Measurements from ENCODE around the gene CD69.

DNA sequence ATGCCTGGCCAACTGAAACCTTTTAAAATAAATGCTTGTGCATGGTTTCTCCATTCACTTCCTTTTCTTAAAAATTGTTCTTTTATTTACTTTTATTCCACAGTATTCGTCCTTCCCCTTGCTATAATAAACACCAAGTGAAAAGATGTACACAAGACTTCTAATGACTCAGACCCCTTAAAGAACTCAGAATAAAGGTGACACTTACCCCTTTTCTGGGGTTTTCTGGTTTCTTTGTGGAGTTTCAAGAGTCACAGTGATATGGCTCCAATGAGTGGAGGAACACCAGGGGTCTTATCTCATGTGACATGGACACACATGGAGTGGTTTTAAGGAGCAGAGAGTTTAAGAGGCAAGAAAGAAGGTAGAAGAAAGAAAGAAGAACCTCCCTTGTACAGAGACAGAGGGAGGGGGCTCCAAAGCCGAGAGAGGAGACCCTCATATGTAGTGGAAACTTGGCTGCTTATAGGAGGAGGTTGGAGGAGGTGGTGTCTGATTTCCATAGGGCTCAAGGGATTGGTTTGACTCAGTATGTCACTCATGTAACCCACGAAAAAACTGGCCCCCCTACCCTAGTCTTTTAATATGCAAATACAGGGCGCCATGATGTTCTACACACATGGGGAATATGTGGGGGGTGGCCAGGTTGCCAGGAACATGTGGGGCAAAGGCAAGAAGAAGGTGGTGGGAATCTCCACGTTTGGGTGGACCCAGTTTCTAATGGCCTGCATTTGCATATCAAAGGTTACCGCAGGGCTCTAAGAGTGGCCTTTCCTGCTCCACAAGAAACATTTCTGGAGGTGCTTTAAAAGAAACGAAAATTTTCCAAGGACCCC, 22.1 kb upstream of the CD69 start:
- TF ChIP-seq, protein P1, sequence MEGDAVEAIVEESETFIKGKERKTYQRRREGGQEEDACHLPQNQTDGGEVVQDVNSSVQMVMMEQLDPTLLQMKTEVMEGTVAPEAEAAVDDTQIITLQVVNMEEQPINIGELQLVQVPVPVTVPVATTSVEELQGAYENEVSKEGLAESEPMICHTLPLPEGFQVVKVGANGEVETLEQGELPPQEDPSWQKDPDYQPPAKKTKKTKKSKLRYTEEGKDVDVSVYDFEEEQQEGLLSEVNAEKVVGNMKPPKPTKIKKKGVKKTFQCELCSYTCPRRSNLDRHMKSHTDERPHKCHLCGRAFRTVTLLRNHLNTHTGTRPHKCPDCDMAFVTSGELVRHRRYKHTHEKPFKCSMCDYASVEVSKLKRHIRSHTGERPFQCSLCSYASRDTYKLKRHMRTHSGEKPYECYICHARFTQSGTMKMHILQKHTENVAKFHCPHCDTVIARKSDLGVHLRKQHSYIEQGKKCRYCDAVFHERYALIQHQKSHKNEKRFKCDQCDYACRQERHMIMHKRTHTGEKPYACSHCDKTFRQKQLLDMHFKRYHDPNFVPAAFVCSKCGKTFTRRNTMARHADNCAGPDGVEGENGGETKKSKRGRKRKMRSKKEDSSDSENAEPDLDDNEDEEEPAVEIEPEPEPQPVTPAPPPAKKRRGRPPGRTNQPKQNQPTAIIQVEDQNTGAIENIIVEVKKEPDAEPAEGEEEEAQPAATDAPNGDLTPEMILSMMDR (IDR thresholded peaks at IDR 0.05; ENCODE audit: low read depth, low read length), result no peak
- TF ChIP-seq EZH2phosphoT487 (IDR thresholded peaks at IDR 0.05; ENCODE audit: low read depth), result no peak

Data from OCI-LY3 (cell line).